Measurements from ENCODE around the gene CNTLN.

Gene CNTLN

DNA sequence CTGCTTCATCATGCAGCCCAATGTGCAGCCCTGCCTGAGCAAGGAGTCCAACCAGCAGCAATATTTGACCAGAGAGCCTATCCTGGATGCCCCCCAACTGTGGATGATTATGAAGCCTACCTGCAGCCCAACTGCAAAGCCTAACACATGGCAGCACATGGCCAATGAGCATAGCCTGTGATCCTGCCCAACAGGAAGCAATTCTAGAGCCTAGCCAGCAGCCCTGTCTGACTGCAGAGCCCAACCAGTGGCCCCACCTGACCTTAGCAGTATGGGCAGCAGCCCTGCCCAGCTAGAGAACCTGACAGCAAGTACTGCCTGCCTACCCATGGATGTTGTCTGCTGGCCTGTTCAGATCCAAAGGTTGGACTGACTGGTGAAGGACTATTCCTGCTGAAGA is 346.7 kb downstream of the CNTLN start:
- H3K27me3 ChIP-seq (ENCODE audit: control insufficient read depth in 1 of 2, insufficient read depth in 2 of 2, low read length in 2 of 2) = no peaks in the 10 kb centered on the region
- H3K9me3 ChIP-seq (ENCODE audit: control insufficient read depth in 1 of 2, low read length in 2 of 2) = no peaks in the 10 kb centered on the region

DNA sequence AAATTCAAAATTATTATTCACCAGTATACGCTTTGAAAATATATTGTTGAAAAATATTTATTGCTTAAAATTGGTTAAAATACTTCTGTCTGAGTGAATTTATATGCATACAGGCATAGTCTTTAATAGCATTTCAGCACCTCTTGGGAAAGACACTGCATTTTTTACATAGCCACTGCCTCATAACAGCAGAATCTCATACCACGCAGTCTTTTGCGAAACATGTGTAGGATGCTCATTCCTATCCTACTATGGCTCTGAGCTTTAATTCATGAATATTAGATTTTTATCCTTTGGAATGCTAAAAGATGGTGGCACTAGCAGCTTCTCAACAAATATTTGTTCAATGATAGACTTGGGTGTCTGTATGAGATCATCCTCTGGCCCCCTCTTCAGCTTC is 350.1 kb downstream of the CNTLN start:
- Histone ChIP-seq H3K4me3 (ENCODE audit: low read depth in 1 of 2, low read length in 2 of 2) (no peak overlapping the region), H3K9ac (ENCODE audit: low read depth in 1 of 2, low read length in 2 of 2) (no peak overlapping the region), H3K36me3 (ENCODE audit: control insufficient read depth in 1 of 2, insufficient read depth in 2 of 2, low read length in 2 of 2) (no peaks in the 10 kb centered on the region), H3K27me3 (ENCODE audit: control insufficient read depth in 1 of 2, insufficient read depth in 2 of 2, low read length in 2 of 2) (no peaks in the 10 kb centered on the region), H3K9me3 (ENCODE audit: control insufficient read depth in 1 of 2, low read length in 2 of 2) (no peaks in the 10 kb centered on the region), H3K4me1 (ENCODE audit: control insufficient read depth in 1 of 2, insufficient read depth in 2 of 2, low read length in 2 of 2) (no peaks in the 10 kb centered on the region), H3K27ac (ENCODE audit: low read depth, low read length) (no peak overlapping the region)

More for the DNA sequence above, 346.7 kb downstream of the CNTLN start:
- Histone ChIP-seq H3K4me1 (ENCODE audit: control insufficient read depth in 1 of 2, insufficient read depth in 2 of 2, low read length in 2 of 2) (no peaks in the 10 kb centered on the region), H3K36me3 (ENCODE audit: control insufficient read depth in 1 of 2, insufficient read depth in 2 of 2, low read length in 2 of 2) (no peaks in the 10 kb centered on the region), H3K4me3 (ENCODE audit: low read depth in 1 of 2, low read length in 2 of 2) (no peak overlapping the region), H3K27ac (ENCODE audit: low read depth, low read length) (no peak overlapping the region), H3K9ac (ENCODE audit: low read depth in 1 of 2, low read length in 2 of 2) (no peak overlapping the region)

DNA sequence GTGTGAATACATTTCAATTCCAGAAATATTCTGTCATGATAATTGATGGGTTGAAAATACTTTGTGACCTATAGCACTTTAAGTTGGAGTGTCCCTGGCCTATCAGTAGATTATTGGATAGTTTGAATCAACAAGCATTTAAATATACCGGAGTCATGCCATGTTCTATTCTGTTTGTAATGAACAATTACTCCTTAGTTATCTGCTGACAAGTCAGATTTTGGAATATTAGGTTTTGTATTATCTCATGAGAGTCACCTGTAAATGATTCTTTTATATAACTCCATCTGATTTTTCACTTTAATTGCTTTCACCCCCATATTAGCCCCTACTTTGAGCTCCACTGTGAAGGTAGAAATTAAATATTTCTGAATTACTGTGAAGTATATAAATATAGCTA is 351.6 kb downstream of the CNTLN start:
- Histone ChIP-seq H3K4me3 (ENCODE audit: low read depth in 1 of 2, low read length in 2 of 2) (no peak overlapping the region), H3K9ac (ENCODE audit: low read depth in 1 of 2, low read length in 2 of 2) (no peak overlapping the region), H3K9me3 (ENCODE audit: control insufficient read depth in 1 of 2, low read length in 2 of 2) (no peaks in the 10 kb centered on the region), H3K27ac (ENCODE audit: low read depth, low read length) (no peak overlapping the region), H3K4me1 (ENCODE audit: control insufficient read depth in 1 of 2, insufficient read depth in 2 of 2, low read length in 2 of 2) (no peaks in the 10 kb centered on the region), H3K27me3 (ENCODE audit: control insufficient read depth in 1 of 2, insufficient read depth in 2 of 2, low read length in 2 of 2) (no peaks in the 10 kb centered on the region), H3K36me3 (ENCODE audit: control insufficient read depth in 1 of 2, insufficient read depth in 2 of 2, low read length in 2 of 2) (no peaks in the 10 kb centered on the region)

DNA sequence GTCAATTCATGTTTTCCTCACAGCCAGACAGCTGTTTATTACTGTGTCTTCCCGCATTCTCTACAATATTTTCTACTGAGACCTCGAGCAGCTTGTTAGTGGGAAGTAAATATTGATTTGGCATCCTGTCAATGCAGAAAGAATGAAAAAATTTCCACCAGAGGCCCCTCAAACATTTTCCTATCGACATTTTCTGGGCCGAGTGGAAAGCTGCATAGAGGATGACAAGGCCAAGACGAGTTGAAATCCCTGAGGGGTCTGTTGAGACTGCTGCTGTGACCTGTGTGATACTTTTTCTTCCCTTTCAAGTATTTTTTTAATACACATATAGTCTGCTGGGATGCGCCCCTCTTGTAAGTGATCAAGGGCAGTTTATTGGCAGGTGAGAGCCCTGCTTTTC is 352.6 kb downstream of the CNTLN start:
- Histone ChIP-seq H3K9ac (ENCODE audit: low read depth in 1 of 2, low read length in 2 of 2) (no peak overlapping the region), H3K36me3 (ENCODE audit: control insufficient read depth in 1 of 2, insufficient read depth in 2 of 2, low read length in 2 of 2) (no peaks in the 10 kb centered on the region), H3K4me1 (ENCODE audit: control insufficient read depth in 1 of 2, insufficient read depth in 2 of 2, low read length in 2 of 2) (no peaks in the 10 kb centered on the region), H3K4me3 (ENCODE audit: low read depth in 1 of 2, low read length in 2 of 2) (no peak overlapping the region), H3K9me3 (ENCODE audit: control insufficient read depth in 1 of 2, low read length in 2 of 2) (no peaks in the 10 kb centered on the region), H3K27ac (ENCODE audit: low read depth, low read length) (no peak overlapping the region), H3K27me3 (ENCODE audit: control insufficient read depth in 1 of 2, insufficient read depth in 2 of 2, low read length in 2 of 2) (no peaks in the 10 kb centered on the region)

DNA sequence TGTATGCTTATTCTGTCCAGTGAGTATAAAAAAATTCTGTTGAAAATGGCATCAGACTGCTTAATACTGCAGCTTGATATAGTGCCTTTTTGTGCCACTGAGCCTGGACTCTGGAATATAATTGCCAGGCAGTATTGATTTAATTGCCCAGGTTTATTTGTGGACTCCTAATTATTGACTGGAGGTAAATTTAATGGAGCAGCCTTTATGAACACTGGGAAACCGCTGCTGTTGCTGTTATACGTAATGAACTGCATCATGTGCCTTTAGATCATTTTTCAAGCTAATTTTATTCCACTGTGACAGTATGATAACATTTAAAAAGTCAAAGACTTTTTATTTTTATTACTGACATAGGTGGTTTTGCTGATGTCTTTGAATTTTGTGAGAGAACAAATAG is 353.8 kb downstream of the CNTLN start:
- H3K4me1 ChIP-seq (ENCODE audit: control insufficient read depth in 1 of 2, insufficient read depth in 2 of 2, low read length in 2 of 2) = no peaks in the 10 kb centered on the region
- no peaks in the 10 kb centered on the region for H3K36me3 ChIP-seq (ENCODE audit: control insufficient read depth in 1 of 2, insufficient read depth in 2 of 2, low read length in 2 of 2)
- no peaks in the 10 kb centered on the region for H3K9me3 ChIP-seq (ENCODE audit: control insufficient read depth in 1 of 2, low read length in 2 of 2)
- no peak overlapping the region for H3K9ac ChIP-seq (ENCODE audit: low read depth in 1 of 2, low read length in 2 of 2)
- H3K27ac ChIP-seq (ENCODE audit: low read depth, low read length) = no peak overlapping the region
- H3K27me3 ChIP-seq (ENCODE audit: control insufficient read depth in 1 of 2, insufficient read depth in 2 of 2, low read length in 2 of 2) = no peaks in the 10 kb centered on the region
- no peak overlapping the region for H3K4me3 ChIP-seq (ENCODE audit: low read depth in 1 of 2, low read length in 2 of 2)

DNA sequence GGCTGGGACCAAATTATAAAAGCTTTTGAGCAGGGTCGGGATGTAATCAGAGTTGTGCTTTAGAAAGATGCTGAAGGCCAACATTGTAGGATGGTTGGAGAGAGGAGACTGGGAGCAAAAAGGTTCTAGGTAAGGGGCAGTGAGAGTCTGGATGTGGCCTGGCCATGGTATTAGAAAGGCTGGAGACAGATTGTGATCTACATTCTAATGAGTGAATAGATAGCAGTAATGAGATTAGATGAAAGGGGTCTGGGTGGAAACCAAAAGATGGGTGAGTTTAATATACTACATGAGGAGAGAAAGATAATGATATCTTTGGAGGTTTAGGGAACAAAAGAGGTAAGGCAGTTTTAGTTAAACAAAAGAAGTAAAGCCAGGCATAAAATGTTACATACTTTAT is 355.3 kb downstream of the CNTLN start:
- Histone ChIP-seq H3K9ac (ENCODE audit: low read depth in 1 of 2, low read length in 2 of 2) (no peak overlapping the region), H3K27ac (ENCODE audit: low read depth, low read length) (no peak overlapping the region), H3K9me3 (ENCODE audit: control insufficient read depth in 1 of 2, low read length in 2 of 2) (no peaks in the 10 kb centered on the region), H3K4me1 (ENCODE audit: control insufficient read depth in 1 of 2, insufficient read depth in 2 of 2, low read length in 2 of 2) (no peaks in the 10 kb centered on the region), H3K4me3 (ENCODE audit: low read depth in 1 of 2, low read length in 2 of 2) (no peak overlapping the region), H3K27me3 (ENCODE audit: control insufficient read depth in 1 of 2, insufficient read depth in 2 of 2, low read length in 2 of 2) (no peaks in the 10 kb centered on the region), H3K36me3 (ENCODE audit: control insufficient read depth in 1 of 2, insufficient read depth in 2 of 2, low read length in 2 of 2) (no peaks in the 10 kb centered on the region)

DNA sequence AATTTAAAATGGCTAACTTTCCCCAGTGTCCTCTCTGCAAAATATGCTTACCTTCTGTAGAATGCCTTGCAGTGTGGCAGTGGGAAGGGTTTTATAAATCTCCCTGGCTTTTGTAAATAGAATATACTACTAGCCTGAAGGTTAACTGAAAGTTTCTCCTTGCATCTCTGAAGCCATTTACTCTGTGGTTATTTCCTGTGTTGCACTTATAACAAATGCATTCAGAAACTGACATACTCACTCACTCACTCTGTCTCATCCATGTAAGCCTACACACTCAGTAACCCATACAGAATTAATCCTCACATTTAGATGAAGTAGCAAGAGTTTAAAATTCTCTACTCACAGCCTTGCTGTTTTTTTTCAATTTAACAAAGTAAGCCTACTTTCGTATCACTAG is 356.9 kb downstream of the CNTLN start:
- Histone ChIP-seq H3K4me1 (ENCODE audit: control insufficient read depth in 1 of 2, insufficient read depth in 2 of 2, low read length in 2 of 2) (no peaks in the 10 kb centered on the region), H3K27ac (ENCODE audit: low read depth, low read length) (no peak overlapping the region), H3K4me3 (ENCODE audit: low read depth in 1 of 2, low read length in 2 of 2) (no peak overlapping the region), H3K9me3 (ENCODE audit: control insufficient read depth in 1 of 2, low read length in 2 of 2) (no peaks in the 10 kb centered on the region), H3K9ac (ENCODE audit: low read depth in 1 of 2, low read length in 2 of 2) (no peak overlapping the region), H3K27me3 (ENCODE audit: control insufficient read depth in 1 of 2, insufficient read depth in 2 of 2, low read length in 2 of 2) (no peaks in the 10 kb centered on the region), H3K36me3 (ENCODE audit: control insufficient read depth in 1 of 2, insufficient read depth in 2 of 2, low read length in 2 of 2) (no peaks in the 10 kb centered on the region)

DNA sequence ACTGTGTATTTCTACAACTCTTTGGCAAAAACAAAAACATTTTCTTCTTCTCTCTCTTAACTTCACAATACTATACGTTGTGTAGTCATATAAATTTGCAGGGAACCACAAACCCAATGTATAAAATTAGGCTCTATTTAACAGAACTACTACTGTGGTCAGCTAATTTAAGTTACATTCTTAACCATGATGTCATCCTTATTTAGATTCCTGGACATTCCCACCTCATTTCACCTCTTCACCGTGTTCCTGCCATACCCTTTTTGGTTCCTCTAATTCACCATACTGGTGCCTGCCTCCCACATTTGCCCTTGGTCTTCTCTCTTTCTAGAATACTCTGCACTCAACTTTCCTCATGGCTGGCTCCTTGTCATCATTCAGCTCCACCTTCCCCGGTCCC is 368.4 kb downstream of the CNTLN start:
- Histone ChIP-seq H3K9ac (ENCODE audit: low read depth in 1 of 2, low read length in 2 of 2) (no peak overlapping the region), H3K4me3 (ENCODE audit: low read depth in 1 of 2, low read length in 2 of 2) (no peak overlapping the region), H3K4me1 (ENCODE audit: control insufficient read depth in 1 of 2, insufficient read depth in 2 of 2, low read length in 2 of 2) (no peaks in the 10 kb centered on the region), H3K27ac (ENCODE audit: low read depth, low read length) (no peak overlapping the region), H3K9me3 (ENCODE audit: control insufficient read depth in 1 of 2, low read length in 2 of 2) (no peaks in the 10 kb centered on the region), H3K36me3 (ENCODE audit: control insufficient read depth in 1 of 2, insufficient read depth in 2 of 2, low read length in 2 of 2) (no peaks in the 10 kb centered on the region), H3K27me3 (ENCODE audit: control insufficient read depth in 1 of 2, insufficient read depth in 2 of 2, low read length in 2 of 2) (no peaks in the 10 kb centered on the region)

DNA sequence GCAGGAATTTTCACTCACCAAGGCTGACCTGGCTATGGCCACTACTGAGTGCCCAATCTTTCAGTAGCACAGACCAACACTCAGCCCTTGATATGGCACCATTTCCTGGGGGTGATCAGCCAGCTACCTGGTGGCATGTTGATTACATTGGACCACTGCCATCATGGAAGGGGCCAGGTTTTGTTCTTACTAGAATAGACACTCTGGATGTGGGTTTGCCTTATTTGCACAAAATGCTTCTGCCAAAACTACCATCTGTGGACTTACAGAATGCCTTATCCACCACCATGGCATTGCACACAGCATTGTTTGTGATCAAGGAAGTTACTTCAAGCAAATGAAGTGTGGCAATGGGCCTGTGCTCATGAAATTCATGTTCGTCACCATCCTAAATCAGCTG is 374.3 kb downstream of the CNTLN start:
- Histone ChIP-seq H3K4me1 (ENCODE audit: control insufficient read depth in 1 of 2, insufficient read depth in 2 of 2, low read length in 2 of 2) (no peaks in the 10 kb centered on the region), H3K27me3 (ENCODE audit: control insufficient read depth in 1 of 2, insufficient read depth in 2 of 2, low read length in 2 of 2) (no peaks in the 10 kb centered on the region), H3K9ac (ENCODE audit: low read depth in 1 of 2, low read length in 2 of 2) (no peak overlapping the region), H3K4me3 (ENCODE audit: low read depth in 1 of 2, low read length in 2 of 2) (no peak overlapping the region), H3K9me3 (ENCODE audit: control insufficient read depth in 1 of 2, low read length in 2 of 2) (no peaks in the 10 kb centered on the region), H3K36me3 (ENCODE audit: control insufficient read depth in 1 of 2, insufficient read depth in 2 of 2, low read length in 2 of 2) (no peaks in the 10 kb centered on the region), H3K27ac (ENCODE audit: low read depth, low read length) (no peak overlapping the region)

DNA sequence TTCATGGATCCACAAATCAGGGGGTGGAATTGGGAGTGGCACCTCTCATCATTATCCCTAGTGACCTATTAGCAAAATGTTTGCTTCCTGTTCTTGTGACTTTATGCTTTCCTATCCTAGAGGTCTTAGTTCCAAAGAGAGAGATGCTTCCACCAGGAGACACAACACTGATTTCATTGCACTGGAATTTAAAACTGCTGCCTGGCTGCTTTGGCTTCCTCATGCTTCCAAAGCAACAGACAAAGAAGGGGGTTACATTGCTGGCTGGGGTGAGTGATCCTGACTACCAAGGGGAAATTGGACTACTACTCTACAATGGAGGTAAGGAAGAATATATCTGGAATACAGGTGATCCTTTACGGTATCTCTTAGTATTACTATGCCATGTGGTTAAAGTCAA is 374.9 kb downstream of the CNTLN start:
- Histone ChIP-seq H3K27ac (ENCODE audit: low read depth, low read length) (no peak overlapping the region), H3K4me3 (ENCODE audit: low read depth in 1 of 2, low read length in 2 of 2) (no peak overlapping the region), H3K4me1 (ENCODE audit: control insufficient read depth in 1 of 2, insufficient read depth in 2 of 2, low read length in 2 of 2) (no peaks in the 10 kb centered on the region), H3K36me3 (ENCODE audit: control insufficient read depth in 1 of 2, insufficient read depth in 2 of 2, low read length in 2 of 2) (no peaks in the 10 kb centered on the region), H3K27me3 (ENCODE audit: control insufficient read depth in 1 of 2, insufficient read depth in 2 of 2, low read length in 2 of 2) (no peaks in the 10 kb centered on the region), H3K9ac (ENCODE audit: low read depth in 1 of 2, low read length in 2 of 2) (no peak overlapping the region), H3K9me3 (ENCODE audit: control insufficient read depth in 1 of 2, low read length in 2 of 2) (no peaks in the 10 kb centered on the region)

DNA sequence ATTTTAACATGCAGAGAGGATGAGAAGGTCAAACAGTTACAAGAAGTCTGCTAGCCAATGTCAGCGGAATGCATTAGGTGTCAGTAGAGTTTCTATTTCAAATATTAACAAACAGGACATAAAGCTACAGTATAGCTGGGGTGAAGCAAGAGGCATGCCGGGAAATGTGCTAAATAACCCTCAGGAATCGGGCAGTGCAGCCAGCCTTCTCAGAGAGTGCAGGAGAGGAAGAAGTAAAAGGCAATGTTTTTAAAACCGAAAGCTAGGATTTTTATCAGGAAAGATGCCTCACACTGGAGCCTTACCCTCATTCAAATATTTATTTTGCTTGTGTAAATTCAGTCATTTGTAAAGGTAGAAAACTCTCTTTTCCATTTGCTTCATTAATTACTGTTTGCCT is 384.9 kb downstream of the CNTLN start:
- Histone ChIP-seq H3K9ac (ENCODE audit: low read depth in 1 of 2, low read length in 2 of 2) (no peak overlapping the region), H3K9me3 (ENCODE audit: control insufficient read depth in 1 of 2, low read length in 2 of 2) (no peaks in the 10 kb centered on the region), H3K4me3 (ENCODE audit: low read depth in 1 of 2, low read length in 2 of 2) (no peak overlapping the region), H3K36me3 (ENCODE audit: control insufficient read depth in 1 of 2, insufficient read depth in 2 of 2, low read length in 2 of 2) (no peaks in the 10 kb centered on the region), H3K4me1 (ENCODE audit: control insufficient read depth in 1 of 2, insufficient read depth in 2 of 2, low read length in 2 of 2) (no peaks in the 10 kb centered on the region), H3K27ac (ENCODE audit: low read depth, low read length) (no peak overlapping the region), H3K27me3 (ENCODE audit: control insufficient read depth in 1 of 2, insufficient read depth in 2 of 2, low read length in 2 of 2) (no peaks in the 10 kb centered on the region)

Data from duodenal mucosa (tissue), 2 donors.